Left lung (tissue), 10 donors: ENCODE measurements around the gene TDRD1. TPM values are rescaled to one million over a fixed set of nuclear protein-coding genes. Genes with fewer than 3 reads are reported as not detected.

Experiments used
- ATAC-seq: fragments of 200-7000 bp; cut with Tn5 transposase; one replicate; pipeline ENCODE4 v1.9.1; 2020; ENCODE audit warnings: moderate library complexity
- DNase-seq, 4 donors: peaks; one replicate each; pipeline ENCODE4 v3.0.0-alpha.2; 2013 to 2020
- H3K27ac ChIP-seq, 2 donors: fragments of 200-600 bp; sonication (generic) in 1 of 2; one replicate each; pipeline versions ENCODE4 v1.5.0 to v1.8.0; 2020 to 2021
- H3K27me3 ChIP-seq, 2 donors: fragments of 200-600 bp; sonication (generic) in 1 of 2; one replicate each; pipeline versions ENCODE4 v1.5.0 to v1.8.0; 2020 to 2021
- H3K36me3 ChIP-seq, 2 donors: fragments of 200-600 bp; sonication (generic) in 1 of 2; one replicate each; pipeline versions ENCODE4 v1.5.0 to v1.8.0; 2020 to 2021
- H3K4me1 ChIP-seq, 2 donors: fragments of 200-600 bp; one replicate each; pipeline ENCODE4 v1.8.0; 2021
- H3K4me3 ChIP-seq, 2 donors: fragments of 200-600 bp; sonication (generic) in 1 of 2; one replicate each; pipeline versions ENCODE4 v1.5.0 to v1.8.0; 2020 to 2021; ENCODE audit warnings: mild to moderate bottlenecking in 1 of 2
- H3K9me3 ChIP-seq, 2 donors: fragments of 200-600 bp; sonication (generic) in 1 of 2; one replicate each; pipeline versions ENCODE4 v1.5.0 to v1.8.0; 2020 to 2021
- CTCF ChIP-seq, 2 donors: fragments of 200-600 bp; sonication (generic) in 1 of 2; IDR thresholded peaks; one replicate each; pipeline versions ENCODE4 v1.5.0 to v1.8.0; 2021; ENCODE audit warnings: antibody characterized with exemption in 2 of 2
- intact Hi-C, 2 donors: fragments of 100-400 bp; cut with DNase I; formaldehyde crosslinking; loops; one replicate each; pipeline versions ENCODE4 v1.11.2 to v1.14.2; 2022
- polyA plus RNA-seq, 6 donors: library from polyadenylated mRNA; unstranded; fragments of 120-200 nt; gene quantifications; one replicate each; pipeline ENCODE4 v1.2.1, GENCODE V29; 2013; ENCODE audit not compliant: insufficient read length in 6 of 6
- total RNA-seq, 2 donors: library from RNA; stranded (reverse); fragmentation: NEBNext Ultra II Directional; extraction: Animal tissue kit (Norgen Biotek cat#: 25700); gene quantifications; one replicate each; pipeline ENCODE4 v1.2.1, GENCODE V29; 2021
- donor health status: DM: no; HTN: yes; CAD: no.
- donor health status: DM: no; HTN: no; CAD: no.

Gene TDRD1
- total and polyA plus RNA-seq, 8 donors = 0.15 to 0.50 (median 0.20) TPM

GRCh38 chr10:114257498-114257897, 78.3 kb downstream of the TDRD1 start:
- no peak for DNase-seq
- no peak for ATAC-seq
- Histone ChIP-seq H3K36me3 (no peaks in the 10 kb centered on the region), H3K27ac (peak overlapping the region in 1 of 2 donors; percentile 63), H3K9me3 (no peaks in the 10 kb centered on the region), H3K27me3 (no peaks in the 10 kb centered on the region), H3K4me1 (peaks cover 3 to 8% of the 10 kb centered on the region in 2 donors), H3K4me3 (no peak overlapping the region)
- intact Hi-C loops = no loop called here
- no peak for TF ChIP-seq CTCF (IDR thresholded peaks at IDR 0.05)

- ATAC-seq = peak; percentile 59
- DNase-seq = no peak
- H3K9me3 ChIP-seq = no peaks in the 10 kb centered on the region
- no peaks in the 10 kb centered on the region for H3K36me3 ChIP-seq
- no peak overlapping the region for H3K4me3 ChIP-seq
- peaks cover 3 to 8% of the 10 kb centered on the region in 2 donors for H3K4me1 ChIP-seq
- no peaks in the 10 kb centered on the region for H3K27me3 ChIP-seq
- no peak for TF ChIP-seq CTCF (IDR thresholded peaks at IDR 0.05)
- intact Hi-C loops = no loop called here
- H3K27ac ChIP-seq = peak overlapping the region in 1 of 2 donors; percentile 63
Observed at GRCh38 chr10:114258274-114258840, 79.2 kb downstream of the TDRD1 start.

GRCh38 chr10:114259824-114260223, 80.7 kb downstream of the TDRD1 start:
- Histone ChIP-seq H3K9me3 (no peaks in the 10 kb centered on the region), H3K27ac (peak overlapping the region in 1 of 2 donors; percentile 26), H3K36me3 (no peaks in the 10 kb centered on the region), H3K4me3 (no peak overlapping the region), H3K4me1 (peaks cover 3 to 8% of the 10 kb centered on the region in 2 donors), H3K27me3 (no peaks in the 10 kb centered on the region)
- intact Hi-C loops = no loop called here
- TF ChIP-seq CTCF (IDR thresholded peaks at IDR 0.05) = no peak
- peak; percentile 33 for ATAC-seq
- no peak for DNase-seq

- DNase-seq = peak in 1 of 4 donors; percentile 19
- Histone ChIP-seq H3K4me1 (peaks cover 3 to 8% of the 10 kb centered on the region in 2 donors), H3K9me3 (no peaks in the 10 kb centered on the region), H3K4me3 (no peak overlapping the region), H3K36me3 (no peaks in the 10 kb centered on the region), H3K27ac (peak overlapping the region in 1 of 2 donors; percentile 26), H3K27me3 (no peaks in the 10 kb centered on the region)
- no peak for TF ChIP-seq CTCF (IDR thresholded peaks at IDR 0.05)
- intact Hi-C loops = no loop called here
- ATAC-seq = no peak
Observed at GRCh38 chr10:114260366-114260765, 81.2 kb downstream of the TDRD1 start.

GRCh38 chr10:114261076-114261475, 81.9 kb downstream of the TDRD1 start:
- Histone ChIP-seq H3K4me1 (peaks cover 3 to 8% of the 10 kb centered on the region in 2 donors), H3K27ac (peak overlapping the region in 1 of 2 donors; percentile 26), H3K9me3 (no peaks in the 10 kb centered on the region), H3K36me3 (no peaks in the 10 kb centered on the region), H3K4me3 (no peak overlapping the region), H3K27me3 (no peaks in the 10 kb centered on the region)
- DNase-seq (peak in 1 of 4 donors; percentile 27), ATAC-seq (peak; percentile 22)
- intact Hi-C loops = no loop called here
- TF ChIP-seq CTCF (IDR thresholded peaks at IDR 0.05) = no peak
